Suppressor macrophage treated with lipopolysaccharide for 4 hours (primary cell): ENCODE results near the gene RIMS4.

Experiments used
- DNase-seq: peaks from one replicate; pipeline ENCODE4 v3.0.0-alpha.2; 2020

The RIMS4 gene

DNA sequence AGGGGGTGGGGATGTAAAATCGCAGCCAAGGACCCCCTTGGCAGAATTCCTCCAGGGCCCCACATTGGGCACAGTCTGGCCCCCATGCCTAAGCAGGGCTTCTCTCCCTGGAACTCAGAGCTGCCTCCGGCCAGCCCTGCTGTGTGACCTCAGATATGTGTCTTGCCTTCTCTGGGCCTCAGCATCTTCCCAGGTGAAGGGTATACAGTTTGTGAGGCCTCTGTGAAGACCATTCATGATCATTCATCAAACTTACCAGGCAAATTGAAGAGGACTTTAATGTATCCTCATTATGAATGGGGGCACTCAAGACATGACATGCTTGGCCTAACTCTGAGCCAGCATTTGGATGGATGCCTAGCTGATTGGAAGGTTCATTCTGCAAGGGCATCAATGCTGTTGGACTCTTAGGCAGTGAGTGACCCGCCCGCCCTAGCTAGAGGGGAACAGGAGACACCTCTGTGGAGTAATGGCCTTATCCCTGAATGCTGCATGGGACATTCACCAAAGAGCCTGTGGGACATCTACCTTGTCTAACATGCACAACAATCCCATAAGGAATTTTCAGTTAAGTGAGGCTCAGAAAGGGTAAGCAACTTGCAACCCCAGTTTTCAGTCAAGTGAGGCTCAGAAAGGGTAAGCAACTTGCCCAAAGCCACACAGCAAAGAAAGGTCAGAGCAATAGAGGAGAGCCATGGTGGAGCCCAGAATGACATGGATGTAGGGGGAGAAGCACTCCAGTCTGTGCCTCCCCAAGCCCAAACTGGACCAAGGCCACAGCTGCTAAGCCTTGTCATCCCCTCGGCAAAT, 94.6 kb downstream of the RIMS4 start:
- no peak for DNase-seq

DNA sequence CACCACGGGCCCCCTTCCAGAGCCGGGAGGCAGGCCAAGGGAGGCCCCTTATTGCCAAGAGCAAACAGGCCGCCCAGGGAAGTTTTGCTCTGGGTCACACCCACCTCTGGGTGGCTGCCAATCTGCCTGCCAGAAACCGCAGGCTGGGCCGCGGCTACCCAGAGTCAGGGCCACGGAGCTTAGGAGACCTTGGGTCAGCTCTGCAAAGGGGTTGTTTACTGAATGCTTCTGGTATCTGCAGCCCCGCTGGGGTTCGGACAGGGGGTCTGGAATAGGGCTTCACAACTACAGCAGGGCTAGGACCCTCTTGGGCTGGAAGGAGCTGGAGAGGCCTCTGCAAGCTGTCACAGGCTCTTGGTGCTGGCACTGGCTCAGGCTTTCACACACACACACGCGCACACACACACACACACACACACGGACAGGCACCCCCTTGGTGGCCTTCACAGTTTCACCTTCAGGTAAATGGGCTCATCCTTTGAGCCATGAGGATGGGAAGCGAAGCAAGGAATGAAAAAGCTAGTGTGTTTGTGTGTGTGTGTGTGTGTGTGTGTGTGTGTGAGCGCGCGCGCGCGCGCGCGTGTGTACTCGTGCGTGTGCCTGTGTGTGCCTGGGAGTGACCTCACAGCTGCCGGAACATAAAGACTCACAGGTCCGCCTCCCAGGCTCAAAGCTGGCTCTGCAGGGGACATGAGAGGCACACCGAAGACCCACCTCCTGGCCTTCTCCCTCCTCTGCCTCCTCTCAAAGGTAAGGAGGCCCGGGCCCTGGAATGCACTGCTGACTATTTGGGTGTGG, 95.4 kb downstream of the RIMS4 start, which contains the start of gene CCN5:
CCN5 (plus strand) TSS at position 669 of the 798 bp plus-strand sequence; CDS start at position 691, 22 bp downstream.
- peak; percentile 50 for DNase-seq

DNA sequence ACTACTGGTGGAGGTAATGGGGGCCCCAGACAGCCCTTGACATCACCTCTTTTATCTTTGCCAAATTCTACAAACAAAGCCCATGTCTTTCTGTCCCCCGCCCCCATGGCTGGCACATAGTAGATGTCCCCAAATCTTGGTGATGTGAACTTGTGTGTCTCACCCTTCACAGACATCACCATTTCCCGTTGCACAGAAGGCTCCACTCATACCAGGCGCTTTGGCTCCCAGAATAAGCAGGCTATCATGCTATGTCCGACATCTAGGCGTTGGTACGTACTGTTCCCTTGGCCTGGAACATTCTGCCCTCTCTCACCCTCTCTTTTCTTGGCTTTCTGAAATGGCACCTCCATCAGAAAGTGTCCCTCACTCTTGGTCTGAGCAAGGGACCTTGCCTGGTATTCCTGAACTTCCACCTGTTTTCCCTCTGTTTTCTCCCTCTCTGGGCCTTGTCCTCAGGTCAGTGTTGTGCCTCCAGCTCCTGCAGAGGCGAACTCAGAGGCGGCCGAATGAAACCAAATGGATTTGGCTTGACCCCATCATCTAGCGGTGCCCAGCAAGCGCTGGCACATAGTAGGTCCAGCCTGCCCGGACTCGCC, 96.1 kb downstream of the RIMS4 start:
- no peak for DNase-seq

DNA sequence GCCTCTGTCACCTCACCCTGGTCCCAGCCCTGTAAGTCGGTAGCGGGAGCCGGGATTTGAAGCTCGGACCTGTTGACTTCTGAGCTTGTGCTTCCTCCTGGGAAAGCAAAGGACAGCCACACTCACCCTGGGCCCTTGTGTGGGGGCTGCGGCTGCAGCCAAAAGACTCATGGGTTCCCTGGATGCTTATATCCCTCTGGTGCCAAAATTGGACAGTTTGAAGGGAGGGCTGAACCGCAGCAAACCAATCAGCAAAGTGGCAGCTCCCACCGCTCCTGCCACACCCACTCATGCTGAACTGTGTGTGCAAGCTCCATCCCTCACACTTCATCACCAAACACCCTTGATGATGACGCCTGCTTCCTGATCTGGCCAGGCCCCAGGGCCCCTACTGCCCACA, 99.1 kb downstream of the RIMS4 start:
- no peak for DNase-seq

DNA sequence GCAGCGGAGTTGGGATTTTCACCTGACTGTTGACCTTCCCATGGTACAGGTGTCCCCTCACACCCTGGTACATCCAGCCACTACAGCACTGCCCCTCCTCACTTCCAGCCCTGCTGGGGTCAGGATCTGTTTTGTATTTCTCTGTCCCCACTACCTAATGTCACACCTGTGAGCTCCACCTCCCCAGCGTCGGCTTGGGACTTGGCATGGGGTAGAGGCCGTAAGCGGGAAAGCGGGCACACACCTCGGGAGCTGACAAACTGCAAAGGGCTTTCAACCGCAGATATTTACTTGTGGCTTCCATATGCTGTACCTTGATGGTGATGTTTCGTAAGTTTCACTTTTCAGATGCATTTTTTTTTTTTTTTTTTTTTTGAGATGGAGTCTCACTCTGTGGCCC, 100.5 kb downstream of the RIMS4 start:
- no peak for DNase-seq

DNA sequence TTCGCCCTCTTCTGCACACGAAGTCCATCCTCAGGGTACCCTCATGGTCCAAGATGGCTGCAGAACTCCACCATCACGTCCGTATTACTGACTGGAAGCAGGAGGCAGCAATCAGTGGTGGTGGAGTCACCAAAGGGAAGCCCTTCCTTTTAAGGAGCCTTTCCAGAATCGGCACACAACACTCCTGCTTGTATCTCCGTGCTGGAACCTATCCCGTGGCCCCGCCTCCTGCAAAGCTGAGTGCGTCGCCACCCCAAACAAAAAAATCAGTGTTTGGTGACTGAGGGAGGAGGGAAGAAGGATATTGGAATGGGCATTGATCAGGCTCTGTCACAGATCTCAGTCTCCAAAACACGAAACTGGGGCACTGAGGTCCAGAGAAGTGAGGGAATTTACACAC, 101.0 kb downstream of the RIMS4 start:
- DNase-seq, result no peak

DNA sequence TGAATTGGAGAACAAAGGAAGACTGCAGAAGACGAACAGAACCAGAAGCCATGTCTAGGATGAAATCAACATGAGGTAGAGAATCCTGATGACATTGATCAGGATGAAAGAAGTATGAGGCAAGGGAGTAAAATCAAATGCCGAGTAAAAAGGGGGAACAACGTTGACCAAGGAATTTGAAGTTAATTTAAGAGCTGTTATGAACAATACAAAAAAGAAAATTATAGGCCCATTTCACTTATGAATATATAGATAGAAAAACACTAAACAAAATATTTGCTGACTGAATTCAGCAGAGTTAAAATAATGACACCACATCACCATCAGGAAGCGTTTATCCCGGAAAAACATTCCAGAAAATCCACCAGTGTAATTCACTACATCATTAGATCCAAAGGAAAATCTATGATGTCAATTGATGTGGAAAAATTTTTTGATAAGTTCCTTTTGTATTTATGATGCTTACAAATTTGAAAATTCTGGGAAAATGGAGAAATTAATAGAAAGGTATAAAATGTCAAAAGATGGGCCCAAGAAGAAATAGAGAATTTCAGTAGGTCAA, 103.2 kb downstream of the RIMS4 start:
- no peak for DNase-seq

DNA sequence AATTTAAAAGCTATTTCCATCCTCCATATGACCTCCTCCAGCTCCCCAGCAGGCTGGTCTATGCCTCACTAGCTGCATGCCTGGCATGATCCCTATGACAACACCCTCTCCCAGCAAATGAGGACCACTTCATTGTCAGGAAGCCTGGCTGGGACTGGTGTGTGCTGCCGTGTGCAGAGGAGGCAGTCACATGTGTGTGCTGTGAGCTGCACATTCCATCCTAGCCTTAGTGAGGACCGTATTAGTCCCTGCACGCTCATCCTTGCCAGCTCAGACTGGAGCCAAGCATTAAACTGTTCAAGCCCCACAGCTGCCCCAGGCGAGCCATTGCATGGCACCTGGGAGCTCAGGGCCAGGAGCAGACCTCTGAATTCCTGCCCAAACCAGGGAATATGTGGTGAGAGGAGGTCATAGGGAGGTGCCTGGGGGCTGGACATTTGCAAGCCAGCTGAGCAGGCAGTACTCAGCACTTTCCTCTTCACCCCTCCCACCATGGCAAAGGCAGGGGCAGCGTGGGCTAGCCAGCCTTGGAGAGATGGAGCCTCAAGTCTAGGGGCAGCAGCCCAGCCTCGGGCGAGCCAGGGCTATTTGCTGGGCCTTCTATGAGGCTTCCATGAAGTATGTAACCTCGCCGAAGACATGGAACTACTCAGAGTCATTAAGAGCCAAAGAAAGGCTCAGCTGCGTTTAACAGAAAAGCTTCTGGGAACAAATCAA, 103.9 kb downstream of the RIMS4 start:
- DNase-seq, result no peak

DNA sequence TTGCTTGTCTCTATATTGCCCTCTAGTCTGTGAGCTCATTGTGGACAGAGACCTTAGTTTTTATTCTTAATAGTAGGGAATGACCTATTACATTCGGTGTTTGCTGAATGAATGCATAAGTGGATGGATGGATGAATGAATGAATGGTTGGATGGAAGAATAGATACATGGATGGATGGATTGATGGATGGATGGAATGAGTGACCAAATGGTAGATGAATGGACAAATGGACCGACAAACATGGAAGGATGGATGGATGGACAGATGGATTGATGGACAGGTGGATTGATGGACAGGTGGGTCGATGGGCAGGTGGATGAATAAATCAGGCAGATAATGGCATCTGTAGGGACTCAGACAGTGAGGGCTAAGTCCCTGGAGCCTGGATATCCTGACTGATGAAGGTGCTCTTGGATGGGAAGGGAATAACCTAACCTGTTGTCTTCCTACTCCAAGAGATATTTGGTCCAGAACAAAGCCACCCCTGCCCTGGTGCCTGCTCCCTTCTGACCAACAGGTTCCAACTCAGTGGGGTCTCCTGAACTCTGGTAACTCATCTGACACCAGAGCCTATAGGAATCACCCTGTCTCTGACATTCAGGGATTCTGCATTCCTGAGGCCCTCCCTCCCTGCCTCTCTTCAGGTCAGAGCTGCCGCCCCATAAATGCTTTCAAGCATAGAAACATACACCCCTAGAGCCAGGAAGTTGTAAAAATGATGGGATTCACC, 104.8 kb downstream of the RIMS4 start:
- no peak for DNase-seq

DNA sequence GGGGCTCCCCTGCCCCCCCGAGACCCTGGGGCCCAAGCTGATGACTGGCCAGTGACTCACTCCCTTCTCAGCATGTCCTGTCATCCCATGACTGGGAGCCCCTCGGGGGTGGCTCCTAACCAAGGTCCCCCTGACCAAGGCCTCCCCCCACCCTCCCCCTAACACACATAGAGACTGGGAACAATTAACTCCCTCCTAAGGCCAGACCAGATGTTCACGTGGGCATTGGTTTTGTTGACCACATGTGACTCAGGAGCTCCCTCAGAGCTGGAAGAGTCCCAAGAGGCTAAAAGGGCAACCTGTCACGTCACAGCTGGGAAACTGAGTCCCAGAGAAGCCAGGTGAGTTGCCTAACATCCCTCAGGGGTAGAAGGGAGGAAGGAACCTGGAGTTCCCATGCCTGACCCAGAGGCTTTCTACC, 105.8 kb downstream of the RIMS4 start:
- DNase-seq, result no peak

DNA sequence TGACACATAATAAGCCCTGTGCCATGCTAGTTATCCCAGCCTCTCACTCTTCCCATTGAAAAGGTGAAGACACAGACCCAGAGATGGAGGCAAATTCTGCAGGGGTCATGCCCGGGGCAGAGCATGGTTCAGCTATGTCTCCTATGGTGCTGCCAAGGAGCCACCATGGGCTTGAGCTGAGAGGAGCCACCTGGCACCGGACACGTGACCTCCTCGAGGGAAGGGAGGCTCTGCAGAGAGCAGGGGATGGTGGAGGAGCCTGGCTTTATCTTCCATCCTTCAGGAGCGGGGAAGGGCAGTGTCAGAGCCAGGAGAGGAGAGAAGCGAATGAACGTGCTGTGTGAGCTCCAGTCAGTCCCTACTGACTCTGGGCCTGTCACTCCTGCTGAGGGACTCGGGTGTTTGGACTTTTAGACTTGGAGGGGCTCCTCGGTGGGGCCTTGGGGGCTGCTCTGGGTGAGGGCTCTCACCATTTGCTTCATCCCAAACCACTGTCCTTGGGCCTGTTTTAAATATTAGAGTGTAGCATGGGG, 106.3 kb downstream of the RIMS4 start:
- no peak for DNase-seq

DNA sequence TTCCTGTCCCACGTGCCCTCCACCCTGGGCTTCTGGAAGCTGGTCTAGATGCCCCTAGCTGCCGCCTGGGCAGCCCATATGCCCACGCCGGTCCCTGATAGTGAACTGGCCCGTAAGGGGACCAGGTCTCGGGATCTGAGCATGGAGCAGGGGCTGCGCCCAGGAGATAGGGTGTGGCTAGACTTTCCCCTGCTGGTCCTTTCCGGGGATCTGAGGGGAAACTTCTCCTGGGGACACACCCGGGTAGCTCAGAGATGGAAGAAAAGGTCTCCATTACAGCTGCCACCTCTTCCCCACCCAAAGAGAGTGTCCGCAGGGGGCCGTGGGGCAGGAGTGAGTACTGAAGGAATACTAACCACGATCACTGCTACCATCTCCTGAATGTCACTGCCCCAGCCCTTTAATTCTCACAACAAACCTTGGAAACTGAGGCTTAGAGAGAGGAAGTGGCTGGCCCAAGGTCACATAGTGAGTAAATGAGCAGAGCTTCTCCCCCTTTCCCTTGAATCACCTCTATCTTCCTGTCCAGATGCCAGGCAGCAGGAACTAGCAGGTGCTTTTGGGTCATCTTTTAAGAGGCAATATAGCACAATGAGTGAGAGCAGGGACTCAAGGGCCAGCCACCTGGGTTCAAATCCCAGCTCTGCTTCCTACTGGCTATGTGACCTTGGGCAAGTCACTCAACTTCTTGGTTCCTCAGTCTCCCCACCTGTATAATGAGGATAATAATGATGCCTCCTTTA, 107.0 kb downstream of the RIMS4 start:
- no peak for DNase-seq

DNA sequence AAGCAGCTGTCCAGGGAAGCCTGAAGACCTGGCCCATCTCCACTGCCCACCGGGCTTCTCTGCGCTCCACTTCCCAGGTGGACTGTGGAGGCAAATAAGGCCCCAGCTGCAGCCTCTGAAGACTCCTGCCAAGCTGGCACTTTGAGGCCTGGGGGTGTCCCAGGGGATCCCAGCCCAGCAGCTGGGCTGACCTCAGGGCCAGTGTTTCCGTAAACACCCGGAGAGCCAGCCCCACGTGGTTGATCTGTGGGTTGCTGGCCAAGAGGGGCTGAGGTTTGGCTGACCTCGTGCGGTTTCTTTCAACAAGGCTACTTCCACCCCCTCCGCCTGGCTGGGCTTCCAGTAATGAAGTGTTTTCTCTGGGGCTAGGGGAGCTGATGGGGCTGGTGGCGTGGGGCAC, 107.6 kb downstream of the RIMS4 start:
- DNase-seq, result peak; percentile 66

DNA sequence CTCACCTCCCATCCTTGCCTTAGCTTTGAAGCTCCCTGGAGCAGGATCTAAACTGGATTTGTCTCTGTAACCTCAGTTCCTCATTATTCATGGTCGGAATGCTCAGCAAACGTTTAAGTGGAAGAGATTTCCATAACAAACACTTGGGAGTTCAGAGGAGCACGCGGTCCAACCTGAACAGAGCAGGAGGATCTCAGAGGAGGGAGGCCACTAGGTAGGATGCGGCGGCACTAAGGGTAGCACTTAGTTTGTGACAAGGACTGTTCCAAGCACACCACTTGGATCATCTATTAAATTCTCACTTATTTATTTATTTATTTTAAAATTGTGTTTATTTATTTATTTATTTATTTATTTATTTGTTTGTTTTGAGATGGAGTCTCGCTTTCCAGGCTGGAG, 108.5 kb downstream of the RIMS4 start:
- no peak for DNase-seq
